DOHH2 (cell line): ENCODE data around the gene FOLR2.

ENCODE experiments used
- CTCF ChIP-seq: fragments of 200-600 bp; sonication (generic); IDR thresholded peaks from one replicate; pipeline ENCODE4 v1.5.1; 2014; ENCODE audit warnings: antibody characterized with exemption, mild to moderate bottlenecking, low read depth, low read length; ENCODE audit not compliant: poor library complexity, severe bottlenecking
- EZH2phosphoT487 ChIP-seq: fragments of 200-600 bp; sonication (generic); IDR thresholded peaks from 2 replicates; pipeline ENCODE4 v1.6.1; 2017; ENCODE audit warnings: borderline replicate concordance, mild to moderate bottlenecking, antibody characterized with exemption, low read length, moderate library complexity, mixed read lengths

- no peak for TF ChIP-seq CTCF
- TF ChIP-seq EZH2phosphoT487 = no peak
Measured at GRCh38 chr11:72239849-72240460, 23.4 kb downstream of the FOLR2 start.
